Measurements from ENCODE around the gene NECAB3. TPM values are rescaled to one million over a fixed set of nuclear protein-coding genes. Genes with fewer than 3 reads are reported as not detected.
"Not testable (repeated sequence)": the region's sequence is repeated elsewhere in the genome, so short reads cannot be mapped to it uniquely, and the experiment has no call there.

The NECAB3 gene
- total RNA-seq, 1 donor from 2014 or later: 77.0 TPM

DNA sequence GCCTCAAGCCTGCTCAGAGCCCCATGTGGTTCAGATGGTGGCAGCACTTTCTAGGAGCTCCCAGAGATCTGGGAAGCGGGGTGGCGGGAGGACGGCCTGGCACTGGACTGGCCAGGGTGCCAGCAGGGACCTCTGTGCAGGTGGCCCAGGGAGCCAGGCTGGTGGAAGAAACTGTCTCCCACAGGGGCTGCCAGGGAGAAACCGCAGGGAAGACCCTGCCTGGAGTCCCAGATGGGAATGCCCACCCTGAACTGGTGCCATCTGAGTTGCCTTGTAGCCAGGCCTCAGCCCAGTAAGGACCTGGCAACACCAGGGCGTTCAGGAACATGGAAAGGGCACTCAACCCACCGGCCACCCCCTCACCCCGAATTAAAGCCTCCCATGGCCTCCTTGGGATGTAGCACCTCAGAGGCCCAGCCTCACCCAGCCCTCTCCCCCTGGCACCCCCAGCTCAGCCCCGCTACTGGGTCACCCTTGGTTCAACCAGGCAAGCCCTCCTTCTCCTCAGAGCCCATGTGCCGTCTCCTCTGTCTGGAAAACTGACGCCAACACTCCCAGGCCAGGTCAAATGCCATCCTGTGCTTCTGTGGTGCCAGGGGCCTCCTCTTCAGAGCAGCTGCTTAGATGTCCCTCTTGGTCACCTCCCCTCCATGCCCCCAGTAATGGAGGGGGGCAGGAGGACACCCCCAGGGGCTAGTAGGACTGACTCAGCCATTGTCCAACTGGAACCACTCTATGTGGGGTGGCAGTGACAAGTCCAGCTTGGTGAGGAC, 18.0 kb downstream of the NECAB3 start:
- intact Hi-C loops (cut with DNase I): no loop called here
- DNase-seq (ENCODE audit: low spot score): no peak

DNA sequence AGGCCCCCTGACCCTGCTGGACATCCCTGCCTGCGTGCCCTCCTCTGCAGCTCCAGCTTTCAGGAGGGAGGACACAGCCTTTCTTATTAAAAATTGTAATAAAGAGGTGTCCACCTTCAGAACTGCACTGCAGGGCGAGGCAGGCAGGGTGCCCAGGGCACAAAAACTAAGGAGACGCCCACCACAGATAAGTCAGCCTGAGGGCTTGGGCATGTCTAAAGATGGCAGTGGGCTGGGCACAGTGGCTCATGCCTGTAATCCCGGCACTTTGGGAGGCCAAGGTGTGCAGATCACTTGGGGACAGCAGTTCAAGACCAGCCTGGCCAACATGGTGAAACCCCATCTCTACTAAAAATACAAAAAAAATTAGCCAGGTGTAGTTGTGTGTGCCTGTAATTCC, 19.1 kb downstream of the NECAB3 start:
- intact Hi-C loops (cut with DNase I): no loop called here
- DNase-seq (ENCODE audit: low spot score): no peak

DNA sequence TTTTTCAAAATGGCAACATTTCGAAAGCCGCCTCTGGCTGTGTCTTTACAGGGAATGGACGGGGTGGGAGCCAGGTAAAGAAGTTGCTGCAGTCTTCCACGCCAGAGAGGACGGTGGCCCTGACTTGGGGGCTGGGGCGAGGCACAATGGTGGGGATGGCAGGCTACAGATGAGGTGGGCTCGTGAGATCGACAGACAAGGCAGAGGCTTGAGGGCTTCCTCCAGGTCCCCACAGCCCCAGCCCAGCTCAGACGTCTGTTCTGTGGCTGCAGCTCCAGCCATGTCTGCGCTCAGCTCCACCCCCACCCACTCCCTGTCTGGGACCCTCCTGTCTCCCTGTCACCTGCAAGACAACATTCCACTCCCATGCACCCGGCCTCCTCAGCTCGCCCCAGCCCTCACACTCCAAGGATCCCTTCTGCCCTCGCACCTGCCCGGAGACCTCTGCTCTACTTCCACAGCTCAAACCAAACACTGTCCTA, 19.5 kb downstream of the NECAB3 start:
- DNase-seq (ENCODE audit: low spot score): no peak
- intact Hi-C loops (cut with DNase I): loop anchor here (5.0 kb wide), 1 partner anchor 197 kb away; no protein-coding TSS in a partner anchor

DNA sequence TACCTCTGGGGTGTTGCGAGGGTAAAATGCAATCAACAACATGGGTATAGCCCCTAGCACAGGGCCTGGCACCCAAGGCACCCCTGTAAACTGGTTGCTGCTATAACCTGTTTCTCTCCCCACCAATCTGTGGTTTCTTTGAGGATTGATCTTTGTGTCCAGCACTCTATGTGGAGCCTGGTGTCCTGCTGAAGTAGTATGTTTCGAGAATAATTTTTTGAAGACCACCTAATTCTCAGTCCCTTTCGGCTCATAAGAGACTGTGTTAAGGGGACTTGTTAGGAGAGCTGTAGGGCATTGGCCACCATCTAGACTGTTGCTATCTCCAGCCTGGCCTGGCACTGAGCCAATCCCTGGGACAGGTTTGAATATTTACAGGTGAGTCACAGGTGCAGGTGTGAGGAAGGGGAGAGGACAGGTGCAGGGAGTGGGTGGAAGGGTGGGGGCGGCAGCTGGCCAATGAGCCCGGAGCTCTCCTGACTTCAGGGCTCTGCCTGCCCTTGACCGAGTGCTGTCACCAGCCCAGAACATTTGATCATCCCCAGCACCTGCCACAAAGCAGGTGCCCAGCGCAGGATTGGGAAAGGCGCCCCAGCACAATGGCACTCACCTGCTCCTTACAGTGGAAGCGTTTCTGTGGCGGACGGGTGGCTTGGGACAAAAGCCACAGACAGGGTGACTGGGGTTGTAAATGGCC, 20.2 kb downstream of the NECAB3 start:
- DNase-seq (ENCODE audit: low spot score): no peak
- intact Hi-C loops (cut with DNase I): loop anchor here (5.0 kb wide), 1 partner anchor 197 kb away; no protein-coding TSS in a partner anchor

DNA sequence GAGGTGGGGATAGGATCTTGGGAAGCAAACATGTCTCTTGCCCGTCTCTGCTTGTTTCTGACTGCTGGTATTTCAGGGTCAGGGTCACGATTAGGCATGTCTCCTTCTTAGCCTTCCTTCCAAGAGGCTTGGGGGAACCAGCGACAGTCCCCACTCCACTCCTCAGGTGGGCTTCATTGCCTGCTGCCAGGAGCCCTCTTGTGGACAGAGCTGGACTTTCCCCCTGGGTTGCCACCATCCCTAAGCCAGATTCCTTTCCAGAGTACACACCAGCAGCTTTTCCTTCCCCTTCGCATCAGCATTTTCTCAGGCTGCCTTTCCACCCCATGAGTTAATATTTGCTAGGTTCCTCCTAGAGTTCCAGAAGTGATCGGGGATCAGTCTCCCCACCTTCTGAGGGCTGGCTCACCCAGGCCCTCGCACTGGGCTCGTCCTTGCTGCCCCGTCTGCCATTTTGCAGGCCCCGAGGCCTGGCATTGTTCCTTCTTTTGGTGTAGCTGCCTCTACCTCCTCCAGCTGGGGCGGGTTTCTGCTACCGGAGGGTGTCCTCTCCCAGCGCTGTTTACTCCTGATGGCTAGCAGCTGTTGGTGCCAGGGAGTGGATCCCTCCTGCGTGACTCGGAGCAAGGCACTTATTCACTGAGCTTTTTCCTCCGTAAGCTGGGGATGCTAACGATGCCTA, 20.9 kb downstream of the NECAB3 start:
- intact Hi-C loops (cut with DNase I): loop anchor here (5.0 kb wide), 1 partner anchor 196 kb away; no protein-coding TSS in a partner anchor
- no peak for DNase-seq (ENCODE audit: low spot score)

DNA sequence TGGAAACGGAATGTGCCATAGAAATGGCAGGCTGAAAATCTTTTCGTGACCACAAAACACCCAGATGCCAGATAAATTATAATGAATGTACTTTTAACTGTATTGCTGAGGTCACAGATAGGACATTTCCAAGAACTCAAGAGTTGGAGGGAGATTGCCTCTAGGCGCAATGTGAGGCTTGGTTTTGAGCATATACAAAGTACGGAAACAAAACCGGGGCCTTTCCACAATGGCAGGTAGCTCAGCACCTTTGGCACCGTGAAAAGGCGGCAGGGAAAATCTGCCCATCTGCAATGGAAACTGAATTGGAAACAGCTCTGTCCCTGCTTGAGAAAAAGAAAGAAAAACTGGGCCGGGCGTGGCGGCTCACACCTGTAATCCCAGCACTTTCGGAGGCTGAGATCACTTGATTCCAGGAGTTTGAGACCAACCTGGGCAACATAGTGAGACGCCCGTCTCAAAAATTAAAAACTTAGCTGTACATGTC, 22.6 kb downstream of the NECAB3 start:
- intact Hi-C loops (cut with DNase I): loop anchor here (5.0 kb wide), 1 partner anchor 194 kb away; no protein-coding TSS in a partner anchor
- DNase-seq (ENCODE audit: low spot score): no peak

DNA sequence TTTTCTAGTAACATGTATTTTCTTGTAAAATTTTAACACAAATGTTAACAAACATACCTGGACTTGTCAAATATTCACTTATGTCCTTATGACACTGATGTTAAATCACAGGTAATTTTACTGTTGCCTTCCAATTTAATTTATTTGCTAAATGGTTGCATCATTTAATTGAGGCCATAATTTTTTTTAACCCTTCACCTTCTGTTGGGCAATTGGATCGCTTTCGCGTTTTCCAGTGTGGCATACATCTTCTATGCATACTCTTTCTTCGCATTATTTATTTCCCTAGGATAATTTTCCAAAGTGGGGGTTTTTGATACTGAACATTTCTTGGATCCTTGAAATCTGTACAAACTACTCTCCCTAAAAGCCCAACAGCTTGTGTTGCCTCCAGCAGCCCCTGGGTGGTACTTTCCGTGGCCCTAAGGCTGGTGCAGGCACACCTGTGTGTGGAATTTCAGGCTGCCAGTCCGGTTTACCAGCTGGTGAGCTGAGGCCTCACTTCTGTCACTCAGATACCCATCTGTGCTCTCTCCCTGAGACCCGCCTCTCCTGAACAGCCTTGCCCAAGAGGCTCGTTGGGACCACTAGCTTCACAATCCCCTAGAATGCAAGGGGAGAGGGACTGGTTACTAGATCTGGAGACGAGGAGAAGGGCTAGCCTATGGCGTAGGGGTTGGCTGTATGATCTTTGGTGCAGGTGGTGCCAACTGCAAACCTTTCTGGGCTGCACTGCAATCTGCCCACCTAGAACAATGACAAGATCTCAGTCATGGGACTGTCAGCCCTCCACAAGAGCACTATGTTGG, 23.3 kb downstream of the NECAB3 start:
- intact Hi-C loops (cut with DNase I): loop anchor here (5.0 kb wide), 1 partner anchor 194 kb away; no protein-coding TSS in a partner anchor
- no peak for DNase-seq (ENCODE audit: low spot score)

DNA sequence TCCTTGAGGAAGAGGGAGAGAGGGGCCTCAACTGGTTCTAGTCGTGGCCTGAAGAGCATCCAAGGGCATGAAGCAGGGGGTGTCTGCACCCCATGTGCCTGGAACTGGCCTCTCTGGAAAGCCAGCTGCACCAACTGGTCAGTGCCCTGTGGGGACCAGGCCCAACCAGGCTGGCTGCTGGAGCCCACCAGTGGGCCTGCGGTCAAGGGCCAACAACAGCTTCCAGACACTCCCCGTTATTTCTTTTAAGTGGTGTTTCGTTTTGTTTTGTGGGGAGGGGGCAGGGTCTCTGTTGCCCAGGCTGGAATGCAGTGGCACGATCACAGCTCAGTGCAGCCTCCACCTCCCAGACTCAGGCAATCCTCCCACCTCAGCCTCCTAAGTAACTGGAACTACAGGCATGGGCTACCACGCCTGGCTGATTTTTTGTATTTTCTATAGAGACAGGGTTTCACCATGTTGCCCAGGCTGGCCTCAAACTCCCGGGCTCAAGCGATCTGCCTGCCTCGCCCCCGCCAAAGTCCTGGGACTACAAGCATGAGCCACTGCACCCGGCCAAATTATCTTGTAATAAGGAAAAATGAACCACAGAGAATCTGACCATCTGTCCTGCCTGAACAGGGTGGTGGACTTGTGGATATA, 24.0 kb downstream of the NECAB3 start:
- no peak for DNase-seq (ENCODE audit: low spot score)
- intact Hi-C loops (cut with DNase I): loop anchor here (5.0 kb wide), 1 partner anchor 193 kb away; no protein-coding TSS in a partner anchor

DNA sequence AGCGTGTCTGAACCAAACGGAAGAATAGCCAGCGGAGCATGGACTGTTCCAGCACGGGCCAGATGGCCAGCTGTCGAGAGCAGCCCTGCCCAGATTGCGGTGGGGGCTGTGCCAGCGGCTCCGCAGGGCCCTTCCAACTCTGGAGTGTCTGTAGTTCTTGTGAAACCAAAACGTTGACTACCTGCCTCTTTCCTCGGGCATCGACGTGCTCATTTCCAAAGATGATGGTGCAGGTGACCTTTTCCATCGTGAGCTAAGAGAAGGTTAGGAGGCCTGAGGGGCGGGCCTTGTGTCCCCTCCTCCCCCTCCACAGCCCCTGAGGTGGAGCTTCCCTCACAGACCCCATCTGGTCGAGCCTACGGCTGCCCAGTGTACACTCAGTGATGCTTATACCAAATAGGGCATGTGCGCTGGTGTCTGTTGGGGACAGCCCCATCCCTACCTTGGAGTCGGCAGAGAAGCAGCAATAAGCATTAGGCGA, 25.0 kb downstream of the NECAB3 start:
- intact Hi-C loops (cut with DNase I): no loop called here
- no peak for DNase-seq (ENCODE audit: low spot score)

DNA sequence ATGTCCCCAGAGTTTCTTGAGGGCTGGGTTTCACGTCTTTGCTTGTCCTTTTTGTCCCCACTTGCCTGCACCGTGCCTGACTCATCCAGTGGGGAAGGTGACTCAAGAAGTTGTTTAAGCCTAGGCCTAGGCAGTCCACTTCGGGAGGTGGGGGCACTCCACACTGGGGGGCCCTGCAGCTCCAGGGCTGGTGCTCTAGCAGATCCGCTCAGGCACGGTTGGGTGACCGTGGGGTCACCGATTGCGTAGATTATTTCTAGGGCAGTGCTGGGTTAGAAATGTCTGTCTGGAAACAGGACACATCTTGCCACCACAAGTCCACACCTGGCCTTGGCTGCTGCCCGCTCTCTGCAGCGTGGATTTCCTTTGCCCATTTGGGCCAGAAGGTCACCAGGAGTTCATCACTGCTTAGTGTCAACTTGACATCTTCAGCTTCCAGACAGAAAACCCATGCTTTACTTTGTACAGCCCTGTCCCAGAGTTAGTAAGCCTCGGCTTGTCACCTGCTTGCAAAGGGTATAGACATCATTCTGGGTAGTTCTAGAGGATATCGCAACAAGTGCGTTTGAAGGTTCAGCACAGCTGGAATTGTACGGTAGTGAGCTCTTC, 25.7 kb downstream of the NECAB3 start:
- intact Hi-C loops (cut with DNase I): no loop called here
- DNase-seq (ENCODE audit: low spot score): no peak

DNA sequence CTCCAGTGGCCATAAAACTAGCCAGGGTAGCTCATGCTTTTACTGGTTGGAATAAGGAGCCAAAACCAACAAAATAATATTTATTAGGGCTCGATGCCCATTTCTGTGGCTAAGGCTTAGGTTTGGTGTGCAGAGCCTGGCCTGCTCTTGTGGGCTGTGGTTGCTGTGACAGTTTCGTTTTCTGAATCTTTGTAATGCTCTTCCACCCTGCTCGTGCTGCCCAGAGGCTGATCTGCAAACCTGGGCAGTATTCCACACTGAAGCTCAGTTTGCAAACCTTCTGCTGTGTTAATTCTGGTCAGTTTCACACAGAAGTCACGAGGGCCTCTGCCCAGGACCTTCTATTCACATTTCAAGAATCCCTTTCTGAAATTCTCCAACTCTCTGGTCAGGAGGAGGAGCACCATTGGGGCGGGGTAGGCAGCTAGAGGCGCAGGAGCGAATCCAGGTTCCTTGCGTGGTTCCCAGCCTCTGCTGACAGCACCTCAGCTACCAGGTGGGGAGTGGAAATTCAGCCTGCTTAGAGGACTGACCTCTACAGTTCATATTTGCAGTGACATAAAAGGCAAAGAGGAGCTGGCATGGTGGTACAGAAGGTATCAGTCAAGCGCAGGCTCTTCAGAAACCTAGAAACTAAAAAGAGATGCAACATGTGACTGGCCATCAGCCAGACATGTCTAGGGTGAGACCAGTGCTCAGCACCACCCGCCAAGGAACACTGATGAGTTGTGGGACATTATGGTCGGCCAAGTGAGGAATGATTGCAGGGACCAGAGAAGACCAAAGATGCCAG, 26.4 kb downstream of the NECAB3 start:
- intact Hi-C loops (cut with DNase I): no loop called here
- no peak for DNase-seq (ENCODE audit: low spot score)

DNA sequence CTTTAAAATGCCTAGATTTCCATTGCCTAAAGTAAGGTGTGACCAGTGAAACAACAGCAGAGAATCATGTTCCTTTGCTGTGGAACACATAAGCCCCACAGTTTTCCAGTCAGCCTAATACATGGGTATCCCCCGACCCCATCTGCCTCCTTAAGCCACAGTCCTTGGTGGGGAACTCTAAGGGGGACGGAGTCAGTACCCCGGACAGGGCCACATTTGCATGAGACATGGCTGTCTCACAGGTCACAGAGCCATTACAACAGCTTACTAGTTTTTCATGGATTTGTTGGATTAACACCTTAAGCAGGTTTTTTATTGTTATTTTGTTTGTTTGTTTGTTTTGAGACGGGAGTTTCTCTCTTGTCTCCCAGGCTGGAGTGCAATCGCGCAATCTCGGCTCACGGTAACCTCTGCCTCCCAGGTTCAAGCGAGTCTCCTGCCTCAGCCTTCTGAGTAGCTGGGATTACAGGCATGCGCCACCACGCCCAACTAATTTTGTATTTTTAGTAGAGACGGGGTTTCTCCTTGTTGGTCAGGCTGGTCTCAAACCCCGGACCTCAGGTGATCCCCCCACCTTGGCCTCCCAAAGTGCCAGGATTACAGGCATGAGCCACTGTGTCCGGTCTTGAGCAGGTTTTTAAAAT, 27.1 kb downstream of the NECAB3 start:
- intact Hi-C loops (cut with DNase I): not testable (repeated sequence)

DNA sequence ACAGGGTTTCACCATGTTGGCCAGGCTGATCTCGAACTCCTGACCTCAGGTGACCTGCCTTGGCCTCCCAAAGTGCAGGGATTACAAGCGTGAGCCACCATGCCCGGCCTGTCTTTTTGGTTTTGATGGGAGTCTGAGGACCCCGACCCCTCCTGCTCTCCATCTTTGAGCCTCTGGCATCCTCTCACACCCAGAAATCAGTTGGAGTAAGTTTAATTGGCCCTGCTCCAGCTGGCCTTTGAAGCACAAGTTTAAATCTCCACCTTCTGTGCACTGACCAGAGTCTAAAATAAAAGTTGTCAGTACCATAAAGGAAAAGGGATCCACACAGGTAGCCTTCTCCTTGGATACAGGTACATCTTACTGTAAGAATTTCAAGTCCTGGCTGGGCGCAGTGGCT, 28.0 kb downstream of the NECAB3 start:
- intact Hi-C loops (cut with DNase I): no loop called here
- no peak for DNase-seq (ENCODE audit: low spot score)

More for the DNA sequence above, 27.1 kb downstream of the NECAB3 start:
- DNase-seq (ENCODE audit: low spot score): not testable (repeated sequence)

DNA sequence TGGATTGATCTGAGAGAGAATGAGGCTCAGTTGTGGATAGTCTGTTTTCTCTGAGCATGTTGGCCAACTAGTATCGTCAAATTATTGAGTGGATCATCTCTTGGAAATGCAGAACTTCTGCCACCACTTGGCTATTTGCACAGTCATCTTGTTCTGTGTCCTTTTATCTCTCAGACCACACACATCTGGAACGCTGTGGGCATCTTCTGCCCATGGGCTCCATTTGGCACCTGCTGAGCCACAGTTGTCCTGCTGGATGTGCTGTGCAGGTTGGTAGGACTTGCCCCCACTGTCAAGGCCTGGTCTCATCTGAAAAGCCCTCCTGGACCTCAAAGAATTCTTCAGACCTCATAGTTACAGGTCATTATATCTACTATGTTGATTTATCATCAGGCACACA, 28.8 kb downstream of the NECAB3 start:
- no peak for DNase-seq (ENCODE audit: low spot score)
- intact Hi-C loops (cut with DNase I): no loop called here

DNA sequence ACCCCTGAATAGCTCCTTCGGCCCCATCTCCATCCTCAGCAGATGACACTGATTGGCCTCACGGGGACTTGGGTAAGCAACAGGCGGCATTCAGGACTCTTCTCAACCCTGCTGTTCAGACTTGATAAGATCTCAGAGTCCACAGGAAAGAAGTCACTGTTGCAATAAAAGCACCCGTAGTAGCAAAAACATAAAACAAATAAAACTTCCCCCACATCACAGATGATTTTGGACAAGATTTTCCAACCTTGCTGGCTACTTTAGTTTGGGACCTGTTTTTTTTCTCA, 29.2 kb downstream of the NECAB3 start:
- DNase-seq (ENCODE audit: low spot score): no peak
- intact Hi-C loops (cut with DNase I): no loop called here

DNA sequence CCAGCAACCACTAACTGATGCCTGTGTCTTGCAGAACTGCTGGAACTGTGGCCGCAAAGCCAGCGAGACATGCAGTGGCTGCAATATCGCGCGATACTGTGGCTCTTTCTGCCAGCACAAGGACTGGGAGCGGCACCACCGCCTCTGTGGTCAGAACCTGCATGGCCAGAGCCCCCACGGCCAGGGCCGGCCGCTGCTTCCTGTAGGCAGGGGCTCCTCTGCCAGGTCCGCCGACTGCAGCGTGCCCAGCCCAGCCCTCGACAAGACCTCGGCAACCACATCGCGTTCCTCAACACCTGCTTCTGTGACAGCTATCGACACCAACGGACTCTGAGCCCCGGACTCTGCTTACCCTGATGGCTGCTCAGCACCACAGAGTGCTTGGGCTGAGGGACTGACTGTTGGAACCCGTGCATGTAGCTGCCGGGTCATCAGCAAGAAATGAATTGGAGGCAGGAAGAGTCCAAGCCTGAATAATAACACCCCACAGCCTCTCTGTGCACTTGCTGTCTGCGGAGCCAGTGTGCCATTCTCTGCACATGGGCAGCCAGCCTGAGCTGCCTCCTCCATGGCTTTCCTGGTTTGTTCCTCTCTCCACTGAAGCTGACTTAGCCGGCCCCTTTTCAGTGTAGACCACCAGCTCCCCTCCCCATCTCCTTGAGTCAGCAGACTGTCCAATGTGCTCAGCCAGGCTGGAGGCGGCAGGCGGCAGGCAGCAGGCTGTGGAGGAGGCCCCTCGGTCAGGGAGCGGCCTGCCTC, 29.7 kb downstream of the NECAB3 start:
- intact Hi-C loops (cut with DNase I): no loop called here
- no peak for DNase-seq (ENCODE audit: low spot score)

All from cardiac septum (tissue), 1 donor.